A549 (cell line): ENCODE data around the gene HOXC13. TPM values are rescaled to one million over a fixed set of nuclear protein-coding genes. Genes with fewer than 3 reads are reported as not detected.

ENCODE experiments used
- ATAC-seq, 2 experiments: fragments of 200-7000 bp in 1 of 2; fragments of >200 bp in 1 of 2; cut with Nextera tagmentation in 1 of 2; cut with Tn5 transposase in 1 of 2; 3 replicates each; pipeline versions ENCODE4 v1.8.0 to v1.9.1; 2018 to 2020; ENCODE audit warnings: mild to moderate bottlenecking in 1 of 2, moderate library complexity in 1 of 2
- CTCF ChIA-PET: fragments of 300-600 bp; sonication (Branson Sonifier 250); formaldehyde crosslinking; extraction: SDS; loops from one replicate; lab custom pipeline; 2021; ENCODE audit warnings: antibody characterized with exemption, inconsistent platforms; lab: Yijun Ruan, JAX
- POLR2A ChIA-PET: fragments of 350-600 bp; formaldehyde crosslinking; extraction: SDS; loops from one replicate; lab custom pipeline; 2021; ENCODE audit warnings: antibody characterized with exemption, inconsistent platforms; lab: Yijun Ruan, JAX
- DNase-seq, 2 experiments: peaks; one replicate each; pipeline versions ENCODE4 v3.0.0 to v3.0.0-alpha.2; 2011 to 2016; ENCODE audit warnings: low read depth in 1 of 2, low spot score in 1 of 2
- FAIRE-seq: peaks from 2 replicates; lab custom pipeline; 2011; peaks lifted over from hg19 to GRCh38; lab: Jason Lieb, UNC
- H3K27ac ChIP-seq, 2 experiments: fragments of >200 bp; sonication (Bioruptor Twin); formaldehyde crosslinking; 3 replicates each; pipeline ENCODE4 v1.5.1; 2016 to 2017
- H3K4me1 ChIP-seq: fragments of >200 bp; sonication (Bioruptor Twin); formaldehyde crosslinking; 3 replicates; pipeline ENCODE4 v1.6.1; 2016
- H3K4me2 ChIP-seq: fragments of >200 bp; sonication (Bioruptor Twin); formaldehyde crosslinking; 3 replicates; pipeline ENCODE4 v1.6.1; 2016
- H3K4me3 ChIP-seq: fragments of >200 bp; sonication (Bioruptor Twin); formaldehyde crosslinking; 3 replicates; pipeline ENCODE4 v1.5.1; 2016
- H3K9me3 ChIP-seq: fragments of >200 bp; sonication (Bioruptor Twin); formaldehyde crosslinking; 3 replicates; pipeline ENCODE4 v1.6.1; 2016
- ATOH8 ChIP-seq: fragments of 250-450 bp; sonication (Bioruptor Pico); IDR thresholded peaks from 2 replicates; pipeline ENCODE4 v1.5.0; 2020; ENCODE audit warnings: low read depth, mild to moderate bottlenecking, moderate library complexity
- CBX2 ChIP-seq: fragments of 200-600 bp; sonication (generic); IDR thresholded peaks from 2 replicates; pipeline ENCODE4 v1.6.1; 2016; ENCODE audit warnings: low read depth, mild to moderate bottlenecking, borderline replicate concordance
- CEBPB ChIP-seq, 2 experiments: fragments of >200 bp in 1 of 2; sonication (Bioruptor Twin) in 1 of 2; formaldehyde crosslinking in 1 of 2; IDR thresholded peaks; 2 replicates each; pipeline ENCODE4 v1.6.1; 2012 to 2016
- EP300 ChIP-seq, 2 experiments: fragments of >200 bp; sonication (Bioruptor Twin); formaldehyde crosslinking; IDR thresholded peaks; 2 replicates in 1 of 2; 3 replicates in 1 of 2; pipeline ENCODE4 v1.6.1; 2016 to 2017
- ESRRA ChIP-seq: fragments of 150-350 bp; IDR thresholded peaks from 2 replicates; pipeline ENCODE4 v1.6.1; 2014; ENCODE audit warnings: mild to moderate bottlenecking, low read length, borderline replicate concordance
- HOXA7 ChIP-seq: fragments of 250-450 bp; sonication (Bioruptor Pico); IDR thresholded peaks from 2 replicates; pipeline ENCODE4 v1.5.0; 2020; ENCODE audit warnings: mild to moderate bottlenecking, moderate library complexity
- HOXB5 ChIP-seq: fragments of 250-450 bp; sonication (Bioruptor Pico); IDR thresholded peaks from 2 replicates; pipeline ENCODE4 v1.5.0; 2020; ENCODE audit warnings: mild to moderate bottlenecking, moderate library complexity
- JUN ChIP-seq, 2 experiments: fragments of >200 bp; sonication (Bioruptor Twin); formaldehyde crosslinking; IDR thresholded peaks; 2 replicates in 1 of 2; 3 replicates in 1 of 2; pipeline ENCODE4 v1.6.1; 2016 to 2017
- KDM1A ChIP-seq: fragments of 200-600 bp; sonication (generic); IDR thresholded peaks from 2 replicates; pipeline ENCODE4 v1.6.1; 2016; ENCODE audit warnings: low read depth, mild to moderate bottlenecking
- MAZ ChIP-seq: fragments of 150-350 bp; IDR thresholded peaks from 2 replicates; pipeline ENCODE4 v1.6.1; 2014; ENCODE audit warnings: antibody characterized with exemption, low read depth, low read length, borderline replicate concordance
- MYC ChIP-seq: IDR thresholded peaks from 2 replicates; pipeline ENCODE4 v1.6.1; 2012; ENCODE audit warnings: mild to moderate bottlenecking, inconsistent platforms, low read length, improper control_type of control experiment, borderline replicate concordance
- REST ChIP-seq: fragments of 200-600 bp; sonication (generic); IDR thresholded peaks from 2 replicates; pipeline ENCODE4 v1.6.1; 2016; ENCODE audit warnings: antibody characterized with exemption, mild to moderate bottlenecking, moderate library complexity
- RFX5 ChIP-seq: fragments of 450-650 bp; IDR thresholded peaks from 2 replicates; pipeline ENCODE4 v1.7.1; 2014; ENCODE audit warnings: antibody characterized with exemption, mild to moderate bottlenecking, moderate library complexity
- SMC3 ChIP-seq: fragments of >200 bp; sonication (Bioruptor Twin); formaldehyde crosslinking; IDR thresholded peaks from 3 replicates; pipeline ENCODE4 v1.6.1; 2018; ENCODE audit warnings: inconsistent platforms
- TP53 ChIP-seq: fragments of 250-450 bp; sonication (Bioruptor Pico); IDR thresholded peaks from 2 replicates; pipeline ENCODE4 v1.5.0; 2021; ENCODE audit warnings: mild to moderate bottlenecking, moderate library complexity
- ZC3H11A ChIP-seq: fragments of 450-650 bp; IDR thresholded peaks from 2 replicates; pipeline ENCODE4 v1.6.1; 2014; ENCODE audit warnings: antibody characterized with exemption, mild to moderate bottlenecking
- ZFP36 ChIP-seq: fragments of 450-650 bp; IDR thresholded peaks from 2 replicates; pipeline ENCODE4 v1.6.1; 2014; ENCODE audit warnings: borderline replicate concordance; ENCODE audit not compliant: partially characterized antibody
- WGBS: methylation state at CpG from one replicate; pipeline ENCODE4 v1.1.6; 2017; ENCODE audit errors: missing lambda C conversion rate; 5-methylcytosine and 5-hydroxymethylcytosine counted together
- polyA plus RNA-seq, 4 experiments: library from polyadenylated mRNA; depleted of rRNA in 3 of 4; stranded (reverse); fragments of >200 nt; fragmentation: RNase III in 1 of 4; extraction: RNeasy Plus Mini Kit Qiagen cat#74134 plus additional on column Dnase treatment in 1 of 4; gene quantifications; 2 replicates in 3 of 4; 3 replicates in 1 of 4; pipeline ENCODE4 v1.2.3, GENCODE V29; 2011 to 2017

Gene HOXC13
- polyA plus RNA-seq, 2 of the 4 experiments (the other 2 are of a cell fraction), result 3.9 to 6.5 TPM

- POLR2A ChIA-PET, result interaction anchor here (0.5 to 1.0 kb wide), 5 partner anchors 8 to 169 kb away, joined by 3 to 5 read pairs (median 3); partner anchors contain the start of gene HOXC10
Observed at GRCh38 chr12:53937596-53938325, 870 bp upstream of the HOXC13 start.

GRCh38 chr12:53939141-53940108 is 794 bp downstream of the HOXC13 start:
- no peaks in the 10 kb centered on the region for H3K9me3 ChIP-seq
- no peak for TF ChIP-seq TP53
- no peak for TF ChIP-seq HOXA7
- TF ChIP-seq ATOH8, result no peak
- TF ChIP-seq EP300 (IDR thresholded peaks at IDR 0.05), result no peak
- no peak for TF ChIP-seq REST
- TF ChIP-seq SMC3, result no peak
- TF ChIP-seq CBX2, result no peak
- TF ChIP-seq CEBPB (IDR thresholded peaks at IDR 0.05), result peak; percentile 36 to 50; a peak in 3 of 4 replicates
- TF ChIP-seq ZC3H11A, result no peak
- peak; percentile 36 to 61 for ATAC-seq
- H3K4me1 ChIP-seq, result peaks cover 20% of the 10 kb centered on the region; the same call in 2 of the 3 replicates
- FAIRE-seq, result no peak
- H3K4me3 ChIP-seq, result peak overlapping the region; percentile 86
- DNase-seq, result peak; percentile 30 to 36
- peak overlapping the region; percentile 85 to 94 for H3K27ac ChIP-seq
- POLR2A ChIA-PET, result no interaction called here
- WGBS, result 21% methylated on average over 27 of the region's 91 CpGs
- CTCF ChIA-PET, result interaction anchor here (0.7 to 3.6 kb wide), 17 partner anchors 9 to 193 kb away, joined by 3 to 18 read pairs (median 3); partner anchors contain the start of genes HOXC10, HOXC12 and HOXC8
- peak overlapping the region; percentile 87 for H3K4me2 ChIP-seq

More at GRCh38 chr12:53937596-53938325, 870 bp upstream of the HOXC13 start:
- DNase-seq, result no peak
- WGBS, result 58% methylated on average over 23 of the region's 23 CpGs
- TF ChIP-seq ZFP36 (no peak), MYC (no peak), JUN (IDR thresholded peaks at IDR 0.05) (no peak; a peak in 1 of 5 replicates), MAZ (no peak), KDM1A (no peak), ESRRA (no peak), HOXB5 (no peak), RFX5 (no peak), SMC3 (no peak)
- TF ChIP-seq, all 56 proteins: peak for 0
- H3K4me3 ChIP-seq, result peak overlapping the region; percentile 46
- CTCF ChIA-PET, result interaction anchor here (0.7 to 3.6 kb wide), 7 partner anchors 10 to 192 kb away, joined by 3 to 18 read pairs (median 4); partner anchors contain the start of gene HOXC8
- ATAC-seq (no peak), FAIRE-seq (no peak)
- peaks cover 20% of the 10 kb centered on the region; the same call in 2 of the 3 replicates for H3K4me1 ChIP-seq
- peak overlapping the region; percentile 70 for H3K4me2 ChIP-seq
- no peaks in the 10 kb centered on the region for H3K9me3 ChIP-seq
- H3K27ac ChIP-seq, result peak overlapping the region; percentile 59 to 72
